ENCODE measurements around the gene RPL38.

GRCh38 chr17:74157366-74157765, 46.1 kb upstream of the RPL38 start:
- TF ChIP-seq ARNTL (CRISPR knock-in tag; IDR thresholded peaks at IDR 0.05; ENCODE audit: borderline replicate concordance, low read depth) (no peak), TSHZ2 (CRISPR knock-in tag; IDR thresholded peaks at IDR 0.05) (no peak), OSR1 (CRISPR knock-in tag; IDR thresholded peaks at IDR 0.05) (no peak), ZFP30 (CRISPR knock-in tag; IDR thresholded peaks at IDR 0.05) (no peak), ESRRG (CRISPR knock-in tag; IDR thresholded peaks at IDR 0.05) (no peak), BACH2 (CRISPR knock-in tag; IDR thresholded peaks at IDR 0.05; ENCODE audit: borderline replicate concordance) (no peak), SNAI2 (CRISPR knock-in tag; IDR thresholded peaks at IDR 0.05) (no peak)
- TF ChIP-seq, protein P1, sequence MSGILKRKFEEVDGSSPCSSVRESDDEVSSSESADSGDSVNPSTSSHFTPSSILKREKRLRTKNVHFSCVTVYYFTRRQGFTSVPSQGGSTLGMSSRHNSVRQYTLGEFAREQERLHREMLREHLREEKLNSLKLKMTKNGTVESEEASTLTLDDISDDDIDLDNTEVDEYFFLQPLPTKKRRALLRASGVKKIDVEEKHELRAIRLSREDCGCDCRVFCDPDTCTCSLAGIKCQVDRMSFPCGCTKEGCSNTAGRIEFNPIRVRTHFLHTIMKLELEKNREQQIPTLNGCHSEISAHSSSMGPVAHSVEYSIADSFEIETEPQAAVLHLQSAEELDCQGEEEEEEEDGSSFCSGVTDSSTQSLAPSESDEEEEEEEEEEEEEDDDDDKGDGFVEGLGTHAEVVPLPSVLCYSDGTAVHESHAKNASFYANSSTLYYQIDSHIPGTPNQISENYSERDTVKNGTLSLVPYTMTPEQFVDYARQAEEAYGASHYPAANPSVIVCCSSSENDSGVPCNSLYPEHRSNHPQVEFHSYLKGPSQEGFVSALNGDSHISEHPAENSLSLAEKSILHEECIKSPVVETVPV (CRISPR knock-in tag; IDR thresholded peaks at IDR 0.05), result no peak
- TF ChIP-seq, protein P2, sequence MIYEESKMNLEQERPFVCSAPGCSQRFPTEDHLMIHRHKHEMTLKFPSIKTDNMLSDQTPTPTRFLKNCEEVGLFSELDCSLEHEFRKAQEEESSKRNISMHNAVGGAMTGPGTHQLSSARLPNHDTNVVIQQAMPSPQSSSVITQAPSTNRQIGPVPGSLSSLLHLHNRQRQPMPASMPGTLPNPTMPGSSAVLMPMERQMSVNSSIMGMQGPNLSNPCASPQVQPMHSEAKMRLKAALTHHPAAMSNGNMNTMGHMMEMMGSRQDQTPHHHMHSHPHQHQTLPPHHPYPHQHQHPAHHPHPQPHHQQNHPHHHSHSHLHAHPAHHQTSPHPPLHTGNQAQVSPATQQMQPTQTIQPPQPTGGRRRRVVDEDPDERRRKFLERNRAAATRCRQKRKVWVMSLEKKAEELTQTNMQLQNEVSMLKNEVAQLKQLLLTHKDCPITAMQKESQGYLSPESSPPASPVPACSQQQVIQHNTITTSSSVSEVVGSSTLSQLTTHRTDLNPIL (CRISPR knock-in tag; IDR thresholded peaks at IDR 0.05; ENCODE audit: low read depth), result no peak
- TF ChIP-seq, protein P3, sequence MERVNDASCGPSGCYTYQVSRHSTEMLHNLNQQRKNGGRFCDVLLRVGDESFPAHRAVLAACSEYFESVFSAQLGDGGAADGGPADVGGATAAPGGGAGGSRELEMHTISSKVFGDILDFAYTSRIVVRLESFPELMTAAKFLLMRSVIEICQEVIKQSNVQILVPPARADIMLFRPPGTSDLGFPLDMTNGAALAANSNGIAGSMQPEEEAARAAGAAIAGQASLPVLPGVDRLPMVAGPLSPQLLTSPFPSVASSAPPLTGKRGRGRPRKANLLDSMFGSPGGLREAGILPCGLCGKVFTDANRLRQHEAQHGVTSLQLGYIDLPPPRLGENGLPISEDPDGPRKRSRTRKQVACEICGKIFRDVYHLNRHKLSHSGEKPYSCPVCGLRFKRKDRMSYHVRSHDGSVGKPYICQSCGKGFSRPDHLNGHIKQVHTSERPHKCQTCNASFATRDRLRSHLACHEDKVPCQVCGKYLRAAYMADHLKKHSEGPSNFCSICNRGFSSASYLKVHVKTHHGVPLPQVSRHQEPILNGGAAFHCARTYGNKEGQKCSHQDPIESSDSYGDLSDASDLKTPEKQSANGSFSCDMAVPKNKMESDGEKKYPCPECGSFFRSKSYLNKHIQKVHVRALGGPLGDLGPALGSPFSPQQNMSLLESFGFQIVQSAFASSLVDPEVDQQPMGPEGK (CRISPR knock-in tag; IDR thresholded peaks at IDR 0.05; ENCODE audit: borderline replicate concordance), result no peak

Measured in SK-N-SH treated with all-trans-retinoic acid at 6 μM for 48 hours (cell line).